Type B pancreatic cell (in vitro differentiated cells): Measurements from ENCODE around the gene LIPE. TPM values are rescaled to one million over a fixed set of nuclear protein-coding genes. Genes with fewer than 3 reads are reported as not detected.

ENCODE experiments used
- DNase-seq: peaks from one replicate; pipeline ENCODE4 v3.0.0; 2021; ENCODE audit warnings: mixed read lengths; ENCODE audit not compliant: unreplicated experiment; ENCODE audit errors: extremely low spot score
- H3K27ac Mint-ChIP-seq: 2 replicates; pipeline ENCODE4 v1.8.0; 2021; ENCODE audit warnings: mild to moderate bottlenecking, mixed read lengths
- H3K27me3 Mint-ChIP-seq: 2 replicates; pipeline ENCODE4 v1.8.0; 2021; ENCODE audit warnings: mixed read lengths
- H3K36me3 Mint-ChIP-seq: 2 replicates; pipeline ENCODE4 v1.8.0; 2021; ENCODE audit warnings: mixed read lengths
- H3K4me1 Mint-ChIP-seq: one replicate; pipeline ENCODE4 v1.8.0; 2021; ENCODE audit warnings: mixed read lengths; ENCODE audit not compliant: unreplicated experiment
- H3K4me3 Mint-ChIP-seq: 2 replicates; pipeline ENCODE4 v1.8.0; 2021; ENCODE audit warnings: mild to moderate bottlenecking, mixed read lengths
- H3K9me3 Mint-ChIP-seq: 2 replicates; pipeline ENCODE4 v1.8.0; 2021; ENCODE audit warnings: mixed read lengths
- total RNA-seq: library from RNA; stranded (reverse); gene quantifications from 2 replicates; pipeline ENCODE4 v1.2.1, GENCODE V29; 2021; ENCODE audit warnings: low replicate concordance
- TF ChIP-seq, protein P1 (sequence below): fragments of 200-600 bp; sonication (generic); conservative IDR thresholded peaks from 2 replicates; pipeline ENCODE4 v1.5.0; 2021; ENCODE audit warnings: antibody characterized with exemption, mild to moderate bottlenecking

The LIPE gene
- total RNA-seq, 1 donor from 2014 or later = 17.9 TPM

DNA sequence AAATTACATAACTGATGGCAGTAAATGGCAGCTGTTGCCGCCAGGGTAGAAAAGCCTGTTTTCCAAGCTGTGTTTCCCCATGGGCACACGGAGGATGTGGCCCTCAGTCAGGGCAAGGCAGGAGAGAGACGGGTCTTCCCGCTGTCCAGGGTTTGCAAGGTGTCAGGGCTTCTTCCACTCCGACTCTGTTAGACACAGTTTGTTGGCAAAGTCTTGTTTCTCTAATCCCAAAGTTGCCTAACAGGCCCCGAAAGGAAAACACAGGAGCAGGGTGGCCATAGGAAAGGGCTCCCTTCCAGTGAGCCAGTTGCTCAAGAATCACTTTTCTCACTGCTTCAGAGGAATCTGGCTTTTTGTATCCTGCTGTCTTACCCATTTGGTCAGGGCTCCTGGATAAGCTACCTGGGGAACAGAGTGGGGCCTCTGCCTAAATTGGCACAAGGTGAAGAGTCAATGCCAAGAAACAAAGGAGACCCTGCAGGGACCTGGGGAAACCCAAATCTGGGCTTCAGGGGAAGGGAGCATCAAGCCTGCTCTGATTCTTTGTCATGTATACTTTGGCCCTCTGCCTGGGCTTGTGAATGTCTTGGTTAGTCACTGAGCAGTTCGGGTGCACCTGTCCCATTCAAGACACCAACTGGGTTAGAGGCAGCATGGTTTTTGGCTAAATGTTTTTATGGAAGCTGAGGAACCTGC, 44.5 kb upstream of the LIPE start:
- no peak overlapping the region for H3K27ac Mint-ChIP-seq
- H3K36me3 Mint-ChIP-seq = peaks cover 4% of the 10 kb centered on the region
- peaks cover 24% of the 10 kb centered on the region for H3K4me1 Mint-ChIP-seq
- H3K27me3 Mint-ChIP-seq = peaks cover 11% of the 10 kb centered on the region
- DNase-seq = no peak
- TF ChIP-seq, protein P1, sequence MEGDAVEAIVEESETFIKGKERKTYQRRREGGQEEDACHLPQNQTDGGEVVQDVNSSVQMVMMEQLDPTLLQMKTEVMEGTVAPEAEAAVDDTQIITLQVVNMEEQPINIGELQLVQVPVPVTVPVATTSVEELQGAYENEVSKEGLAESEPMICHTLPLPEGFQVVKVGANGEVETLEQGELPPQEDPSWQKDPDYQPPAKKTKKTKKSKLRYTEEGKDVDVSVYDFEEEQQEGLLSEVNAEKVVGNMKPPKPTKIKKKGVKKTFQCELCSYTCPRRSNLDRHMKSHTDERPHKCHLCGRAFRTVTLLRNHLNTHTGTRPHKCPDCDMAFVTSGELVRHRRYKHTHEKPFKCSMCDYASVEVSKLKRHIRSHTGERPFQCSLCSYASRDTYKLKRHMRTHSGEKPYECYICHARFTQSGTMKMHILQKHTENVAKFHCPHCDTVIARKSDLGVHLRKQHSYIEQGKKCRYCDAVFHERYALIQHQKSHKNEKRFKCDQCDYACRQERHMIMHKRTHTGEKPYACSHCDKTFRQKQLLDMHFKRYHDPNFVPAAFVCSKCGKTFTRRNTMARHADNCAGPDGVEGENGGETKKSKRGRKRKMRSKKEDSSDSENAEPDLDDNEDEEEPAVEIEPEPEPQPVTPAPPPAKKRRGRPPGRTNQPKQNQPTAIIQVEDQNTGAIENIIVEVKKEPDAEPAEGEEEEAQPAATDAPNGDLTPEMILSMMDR = no peak
- H3K9me3 Mint-ChIP-seq = no peaks in the 10 kb centered on the region
- no peak overlapping the region for H3K4me3 Mint-ChIP-seq

DNA sequence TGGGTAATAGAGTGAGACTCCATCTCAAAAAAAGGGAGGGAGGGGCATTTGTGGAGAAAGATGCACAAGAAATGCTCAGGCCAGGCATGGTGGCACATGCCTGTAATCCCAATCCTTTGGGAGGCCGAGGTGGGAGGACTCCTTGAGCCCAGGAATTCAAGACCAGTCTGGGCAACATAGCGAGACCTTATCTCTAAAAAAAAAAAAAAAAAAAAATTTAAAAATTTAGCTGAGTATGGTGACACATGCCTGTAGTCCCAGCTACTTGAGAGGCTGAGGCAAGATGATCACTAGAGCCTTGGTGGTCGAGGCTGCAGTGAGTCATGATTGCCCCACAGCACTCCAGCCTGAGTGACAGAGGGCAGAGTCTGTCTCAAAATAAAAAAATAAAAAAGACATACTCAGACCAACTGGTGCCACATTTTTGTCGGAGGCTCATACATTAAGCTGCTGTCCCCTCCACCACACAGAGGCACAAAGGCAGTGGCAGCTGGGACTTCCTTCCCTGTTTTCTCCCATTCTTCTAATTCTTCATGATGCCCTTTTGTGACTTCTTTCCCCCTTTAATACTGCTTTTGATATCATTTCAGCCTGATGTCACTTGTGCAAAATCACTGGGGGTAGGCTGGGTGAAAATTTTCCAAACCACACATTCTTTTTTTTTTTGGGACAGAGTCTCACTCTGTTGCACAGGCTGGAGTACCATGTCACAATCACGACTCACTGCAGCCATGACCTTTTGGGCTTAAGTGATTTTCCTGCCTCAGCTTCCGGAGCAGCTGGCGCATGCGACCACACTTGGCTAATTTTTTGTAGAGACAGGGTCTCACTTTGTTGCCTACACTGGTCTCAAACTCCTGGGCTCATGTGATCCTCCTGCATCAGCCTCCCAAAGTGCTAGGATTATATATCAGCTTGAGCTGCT, 42.4 kb upstream of the LIPE start:
- Mint-ChIP-seq H3K27ac (no peak overlapping the region), H3K27me3 (peaks cover 8% of the 10 kb centered on the region), H3K9me3 (no peaks in the 10 kb centered on the region), H3K36me3 (peaks cover 4% of the 10 kb centered on the region), H3K4me1 (peaks cover 29% of the 10 kb centered on the region), H3K4me3 (no peak overlapping the region)
- no peak for DNase-seq
- TF ChIP-seq, protein P1 = no peak

DNA sequence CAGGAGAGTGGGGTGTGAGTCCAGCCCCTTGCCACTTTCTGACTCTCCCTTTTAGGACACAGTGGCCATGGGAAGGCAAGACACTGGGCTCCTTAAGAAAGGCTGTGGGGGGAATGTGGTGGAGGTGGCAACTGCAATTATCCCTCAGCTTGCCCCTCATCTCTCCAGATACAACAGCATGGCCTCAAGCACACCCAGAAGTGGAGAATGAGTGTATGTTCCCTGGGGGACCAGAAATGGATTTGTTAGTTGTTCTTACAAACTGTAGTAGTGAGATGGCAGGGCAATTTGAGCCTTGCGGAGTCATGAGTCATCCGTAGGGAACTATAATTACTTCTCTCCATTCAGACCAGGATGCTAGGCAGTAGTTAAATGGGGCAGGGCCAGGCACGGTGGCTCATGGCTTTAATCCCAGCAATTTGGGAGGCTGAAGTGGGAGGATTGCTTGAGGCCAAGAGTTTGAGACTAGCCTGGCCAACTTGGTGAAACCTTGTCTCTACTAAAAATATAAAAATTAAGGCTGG, 41.1 kb upstream of the LIPE start:
- H3K36me3 Mint-ChIP-seq = peaks cover 4% of the 10 kb centered on the region
- no peak for DNase-seq
- TF ChIP-seq, protein P1 = no peak
- H3K4me1 Mint-ChIP-seq = peaks cover 28% of the 10 kb centered on the region
- no peaks in the 10 kb centered on the region for H3K9me3 Mint-ChIP-seq
- H3K4me3 Mint-ChIP-seq = no peak overlapping the region
- peaks cover 7% of the 10 kb centered on the region for H3K27me3 Mint-ChIP-seq
- H3K27ac Mint-ChIP-seq = no peak overlapping the region

DNA sequence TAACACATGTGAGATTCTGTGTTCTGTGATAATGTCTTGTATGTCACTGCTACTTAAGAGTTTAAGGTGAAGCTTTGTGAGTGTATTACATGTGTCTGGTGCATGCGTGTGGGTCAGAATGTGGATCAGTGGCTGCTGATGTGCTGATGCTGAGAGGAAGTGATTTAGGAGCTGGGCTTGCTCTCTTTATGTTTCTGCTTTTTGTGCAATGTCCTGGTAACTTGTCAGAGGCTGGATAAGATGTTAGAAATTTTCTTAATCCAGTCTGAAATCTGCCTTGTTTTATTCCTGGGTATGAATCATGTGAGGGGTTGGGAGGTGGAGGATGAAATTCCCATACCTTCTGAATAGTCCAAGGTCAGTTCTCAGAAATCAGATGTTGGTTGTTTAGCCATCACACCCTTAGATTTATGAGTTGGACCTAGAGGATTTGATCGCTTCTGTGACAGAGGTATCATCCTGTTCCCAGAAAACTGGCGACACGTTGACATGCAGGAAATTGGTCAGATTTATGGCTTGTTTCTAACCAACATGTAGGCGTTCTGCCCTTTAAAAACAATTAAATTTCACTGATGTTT, 40.1 kb upstream of the LIPE start:
- TF ChIP-seq, protein P1 = no peak
- Mint-ChIP-seq H3K4me3 (no peak overlapping the region), H3K4me1 (peaks cover 22% of the 10 kb centered on the region), H3K27ac (no peak overlapping the region), H3K36me3 (no peaks in the 10 kb centered on the region), H3K9me3 (no peaks in the 10 kb centered on the region), H3K27me3 (no peaks in the 10 kb centered on the region)
- DNase-seq = no peak

DNA sequence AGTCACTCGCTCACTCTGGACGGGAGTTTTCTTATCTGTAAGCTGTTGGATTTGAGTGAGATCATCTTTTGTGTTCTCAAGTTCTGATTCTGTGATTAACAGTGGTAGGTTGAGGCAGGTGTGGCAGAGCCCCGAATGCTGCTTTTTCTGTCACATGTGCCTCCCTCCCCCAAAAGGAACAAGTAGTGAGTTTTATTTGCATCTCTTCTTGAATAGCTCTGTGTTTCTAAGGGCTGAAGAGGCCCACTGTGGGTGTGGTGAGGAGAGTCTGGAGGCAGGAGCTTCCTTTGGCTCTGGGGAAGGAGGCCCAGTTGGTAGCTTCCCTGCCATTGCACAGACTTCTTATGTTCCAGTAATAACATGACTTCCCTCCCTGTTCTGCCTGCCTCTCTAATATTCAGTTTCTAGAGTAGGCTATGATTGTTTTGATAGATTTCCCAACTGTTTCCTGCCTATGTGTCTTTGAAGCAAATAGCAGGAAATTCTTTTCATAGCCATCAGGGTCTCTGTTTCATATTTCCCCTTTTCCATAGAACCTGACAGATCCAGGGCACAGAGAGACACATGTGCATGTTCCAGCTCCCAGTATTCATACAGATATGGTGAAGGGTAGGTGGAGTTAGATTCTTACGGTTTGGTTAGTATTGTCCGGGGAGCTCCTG, 39.5 kb upstream of the LIPE start:
- no peak for DNase-seq
- Mint-ChIP-seq H3K36me3 (no peaks in the 10 kb centered on the region), H3K27me3 (no peaks in the 10 kb centered on the region), H3K27ac (no peak overlapping the region), H3K9me3 (no peaks in the 10 kb centered on the region), H3K4me1 (peaks cover 22% of the 10 kb centered on the region), H3K4me3 (no peak overlapping the region)
- TF ChIP-seq, protein P1 = no peak
